SK-N-SH treated with all-trans-retinoic acid at 6 μM for 48 hours (cell line): ENCODE results near the gene FAM174A.
A peak's percentile ranks its signal among the peaks of the same experiment; 100 is the strongest.

Experiments
- ATAC-seq: fragments of 200-7000 bp; cut with Tn5 transposase; 3 replicates; pipeline ENCODE4 v1.9.1; 2020; ENCODE audit warnings: mild to moderate bottlenecking, moderate library complexity
- ARNTL ChIP-seq: fragments of 450-650 bp; formaldehyde crosslinking; IDR thresholded peaks from 2 replicates; pipeline ENCODE4 v1.5.0; 2020; ENCODE audit warnings: low read depth, mild to moderate bottlenecking, moderate library complexity, borderline replicate concordance
- BACH2 ChIP-seq: fragments of 250-450 bp; sonication (Bioruptor Pico); IDR thresholded peaks from 2 replicates; pipeline ENCODE4 v1.9.0; 2021; ENCODE audit warnings: mild to moderate bottlenecking, borderline replicate concordance
- CREB5 ChIP-seq: fragments of 250-450 bp; sonication (Bioruptor Pico); IDR thresholded peaks from 2 replicates; pipeline ENCODE4 v1.5.1; 2020; ENCODE audit warnings: low read depth, mild to moderate bottlenecking, moderate library complexity
- CSDC2 ChIP-seq: fragments of 250-450 bp; sonication (Bioruptor Pico); IDR thresholded peaks from 2 replicates; pipeline ENCODE4 v1.5.0; 2020; ENCODE audit warnings: mild to moderate bottlenecking, moderate library complexity
- ESRRG ChIP-seq: fragments of 250-450 bp; sonication (Bioruptor Pico); IDR thresholded peaks from 2 replicates; pipeline ENCODE4 v1.6.1; 2021; ENCODE audit warnings: mild to moderate bottlenecking
- GLIS3 ChIP-seq: fragments of 250-450 bp; sonication (Bioruptor Pico); IDR thresholded peaks from 2 replicates; pipeline ENCODE4 v1.5.0; 2020; ENCODE audit warnings: mild to moderate bottlenecking, moderate library complexity
- ISL1 ChIP-seq: fragments of 250-450 bp; sonication (Bioruptor Pico); IDR thresholded peaks from 2 replicates; pipeline ENCODE4 v2.1.2; 2022; ENCODE audit warnings: mild to moderate bottlenecking, moderate library complexity
- OSR1 ChIP-seq: fragments of 250-450 bp; sonication (Bioruptor Pico); IDR thresholded peaks from 2 replicates; pipeline ENCODE4 v1.8.0; 2022; ENCODE audit warnings: moderate library complexity, mild to moderate bottlenecking, inconsistent platforms
- PATZ1 ChIP-seq: fragments of 250-450 bp; sonication (Bioruptor Pico); IDR thresholded peaks from 2 replicates; pipeline ENCODE4 v1.8.0; 2020; ENCODE audit warnings: mild to moderate bottlenecking, moderate library complexity, borderline replicate concordance
- POU6F1 ChIP-seq: fragments of 250-450 bp; sonication (Bioruptor Pico); IDR thresholded peaks from 2 replicates; pipeline ENCODE4 v1.8.0; 2021; ENCODE audit warnings: low read depth, mild to moderate bottlenecking, moderate library complexity, borderline replicate concordance
- PPARA ChIP-seq: fragments of 250-450 bp; sonication (Bioruptor Pico); IDR thresholded peaks from 2 replicates; pipeline ENCODE4 v1.5.0; 2020; ENCODE audit warnings: mild to moderate bottlenecking, borderline replicate concordance
- RARB ChIP-seq: fragments of 250-450 bp; sonication (Bioruptor Pico); IDR thresholded peaks from 2 replicates; pipeline ENCODE4 v1.8.0; 2021; ENCODE audit warnings: mild to moderate bottlenecking, moderate library complexity
- SNAI2 ChIP-seq: fragments of 250-450 bp; sonication (Bioruptor Pico); IDR thresholded peaks from 2 replicates; pipeline ENCODE4 v1.5.0; 2020; ENCODE audit warnings: mild to moderate bottlenecking, moderate library complexity
- TCF4 ChIP-seq: fragments of 250-450 bp; sonication (Bioruptor Pico); IDR thresholded peaks from 2 replicates; pipeline ENCODE4 v1.8.0; 2021; ENCODE audit warnings: mild to moderate bottlenecking, moderate library complexity, borderline replicate concordance
- TOX ChIP-seq: fragments of 250-450 bp; sonication (Bioruptor Pico); IDR thresholded peaks from 2 replicates; pipeline ENCODE4 v1.8.0; 2021; ENCODE audit warnings: mild to moderate bottlenecking, moderate library complexity, borderline replicate concordance
- TSHZ2 ChIP-seq: fragments of 250-450 bp; sonication (Bioruptor Pico); IDR thresholded peaks from 2 replicates; pipeline ENCODE4 v1.5.0; 2020; ENCODE audit warnings: mild to moderate bottlenecking, moderate library complexity
- ZFP3 ChIP-seq: fragments of 250-450 bp; sonication (Bioruptor Pico); IDR thresholded peaks from 2 replicates; pipeline ENCODE4 v1.5.0; 2020; ENCODE audit warnings: mild to moderate bottlenecking, moderate library complexity
- ZFP30 ChIP-seq: fragments of 450-650 bp; formaldehyde crosslinking; IDR thresholded peaks from 2 replicates; pipeline ENCODE4 v1.5.0; 2022; ENCODE audit warnings: mild to moderate bottlenecking, moderate library complexity
- ZNF565 ChIP-seq: fragments of 450-650 bp; formaldehyde crosslinking; conservative IDR thresholded peaks from 2 replicates; pipeline ENCODE4 v1.5.0; 2020; ENCODE audit warnings: low read depth, mild to moderate bottlenecking, moderate library complexity
- ZNF70 ChIP-seq: fragments of 450-650 bp; formaldehyde crosslinking; IDR thresholded peaks from 2 replicates; pipeline ENCODE4 v1.5.0; 2020; ENCODE audit warnings: mild to moderate bottlenecking, moderate library complexity
- ZNF8 ChIP-seq: fragments of 450-650 bp; formaldehyde crosslinking; IDR thresholded peaks from 2 replicates; pipeline ENCODE4 v1.5.0; 2020; ENCODE audit warnings: mild to moderate bottlenecking, moderate library complexity

Gene FAM174A

DNA sequence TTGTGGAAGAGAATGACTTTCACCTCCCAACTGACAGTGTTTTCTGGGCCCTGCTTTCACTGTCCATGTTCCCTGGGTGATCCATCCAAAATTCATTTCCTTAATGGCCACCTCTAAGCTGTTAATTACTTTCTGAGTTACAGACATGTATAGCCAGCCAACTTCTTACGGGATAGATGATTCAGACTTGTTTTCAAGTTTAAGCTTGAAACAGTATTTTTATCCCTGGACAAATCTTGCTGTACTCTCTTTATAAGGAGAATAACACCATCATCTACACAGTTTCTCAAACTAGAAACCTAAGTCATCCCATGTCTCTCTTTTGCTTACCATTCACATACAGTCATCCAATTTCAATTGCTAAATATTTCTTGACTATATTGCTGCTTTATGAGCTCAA is 6.9 kb downstream of the FAM174A start (continued):
- TF ChIP-seq RARB (CRISPR knock-in tag), result no peak
- TF ChIP-seq TOX, result no peak
- TF ChIP-seq ZFP3 (CRISPR knock-in tag), result no peak
- TF ChIP-seq SNAI2 (CRISPR knock-in tag), result no peak
- no peak for TF ChIP-seq PATZ1 (CRISPR knock-in tag)

DNA sequence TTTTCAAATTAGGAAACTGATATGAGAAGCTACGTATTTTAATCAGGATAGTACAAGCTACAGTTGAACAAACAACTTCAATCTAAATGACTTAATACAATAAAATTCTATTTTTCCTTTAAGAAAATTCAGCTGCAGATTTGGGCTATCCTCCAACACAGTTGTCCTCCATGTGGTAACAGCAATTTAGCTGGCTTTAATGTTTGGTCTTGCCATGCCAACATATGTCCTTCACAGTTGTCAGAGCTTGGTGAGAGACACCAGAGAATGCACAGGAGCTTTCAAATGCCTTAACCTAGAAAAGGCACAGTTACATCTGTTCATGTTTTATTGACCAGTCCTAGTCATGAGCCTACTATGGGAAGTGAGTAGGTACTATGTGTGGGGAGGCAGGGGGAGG is 10.8 kb downstream of the FAM174A start:
- no peak for TF ChIP-seq BACH2
- TF ChIP-seq TOX, result no peak
- no peak for TF ChIP-seq POU6F1 (CRISPR knock-in tag)
- TF ChIP-seq PPARA (CRISPR knock-in tag), result no peak
- no peak for TF ChIP-seq ZNF70 (CRISPR knock-in tag)
- no peak for TF ChIP-seq ZFP3 (CRISPR knock-in tag)
- TF ChIP-seq ZNF565, result no peak
- no peak for TF ChIP-seq RARB (CRISPR knock-in tag)
- no peak for TF ChIP-seq PATZ1 (CRISPR knock-in tag)
- no peak for TF ChIP-seq GLIS3
- no peak for TF ChIP-seq CSDC2 (CRISPR knock-in tag)
- TF ChIP-seq TCF4 (CRISPR knock-in tag), result no peak
- TF ChIP-seq ISL1 (CRISPR knock-in tag), result no peak
- no peak for TF ChIP-seq ZNF8 (CRISPR knock-in tag)
- TF ChIP-seq ARNTL (CRISPR knock-in tag), result no peak
- no peak for TF ChIP-seq SNAI2 (CRISPR knock-in tag)
- no peak for TF ChIP-seq ESRRG
- TF ChIP-seq ZFP30, result no peak
- TF ChIP-seq OSR1, result no peak
- no peak for TF ChIP-seq CREB5 (CRISPR knock-in tag)
- no peak for ATAC-seq

GRCh38 chr5:100550531-100551051 is 15.4 kb downstream of the FAM174A start:
- ATAC-seq, result peak; percentile 85
- no peak for TF ChIP-seq TSHZ2 (CRISPR knock-in tag)
- no peak for TF ChIP-seq PATZ1 (CRISPR knock-in tag)
- no peak for TF ChIP-seq POU6F1 (CRISPR knock-in tag)
- TF ChIP-seq ZFP30, result no peak
- no peak for TF ChIP-seq ZNF8 (CRISPR knock-in tag)
- TF ChIP-seq ISL1 (CRISPR knock-in tag), result no peak
- no peak for TF ChIP-seq BACH2
- TF ChIP-seq ESRRG, result no peak
- no peak for TF ChIP-seq ARNTL (CRISPR knock-in tag)
- TF ChIP-seq SNAI2 (CRISPR knock-in tag), result no peak
- no peak for TF ChIP-seq ZNF565
- no peak for TF ChIP-seq CSDC2 (CRISPR knock-in tag)
- TF ChIP-seq RARB (CRISPR knock-in tag), result no peak
- TF ChIP-seq TCF4 (CRISPR knock-in tag), result no peak
- TF ChIP-seq ZFP3 (CRISPR knock-in tag), result no peak
- no peak for TF ChIP-seq OSR1
- no peak for TF ChIP-seq CREB5 (CRISPR knock-in tag)
